Suprapubic skin (tissue), 4 donors: Measurements from ENCODE around the gene RTKN. TPM values are rescaled to one million over a fixed set of nuclear protein-coding genes. Genes with fewer than 3 reads are reported as not detected.
"Not testable (repeated sequence)": the region's sequence is repeated elsewhere in the genome, so short reads cannot be mapped to it uniquely, and the experiment has no call there.

ENCODE experiments used
- DNase-seq, 2 donors: peaks; one replicate each; pipeline ENCODE4 v3.0.0-alpha.2; 2019; ENCODE audit warnings: low spot score in 2 of 2
- H3K27ac ChIP-seq: fragments of 200-600 bp; sonication (generic); one replicate; pipeline ENCODE4 v1.5.1; 2019
- H3K27me3 ChIP-seq: fragments of 200-600 bp; sonication (generic); one replicate; pipeline ENCODE4 v1.5.1; 2019
- H3K36me3 ChIP-seq: fragments of 200-600 bp; sonication (generic); one replicate; pipeline ENCODE4 v1.5.1; 2019
- H3K4me1 ChIP-seq: fragments of 200-600 bp; sonication (generic); one replicate; pipeline ENCODE4 v1.5.1; 2019
- H3K4me3 ChIP-seq: fragments of 200-600 bp; sonication (generic); one replicate; pipeline ENCODE4 v1.5.1; 2019; ENCODE audit warnings: mild to moderate bottlenecking
- H3K9me3 ChIP-seq: fragments of 200-600 bp; sonication (generic); one replicate; pipeline ENCODE4 v1.5.1; 2019
- EP300 ChIP-seq: sonication (generic); formaldehyde crosslinking; IDR thresholded peaks from one replicate; pipeline ENCODE4 v1.6.1; 2017; ENCODE audit warnings: antibody characterized with exemption
- POLR2A ChIP-seq, 2 donors: fragments of 450-650 bp; IDR thresholded peaks; one replicate each; pipeline ENCODE4 v1.6.1; 2017; ENCODE audit warnings: antibody characterized with exemption in 2 of 2, mild to moderate bottlenecking in 2 of 2, moderate library complexity in 2 of 2
- POLR2AphosphoS5 ChIP-seq, 3 donors: sonication (generic); formaldehyde crosslinking; IDR thresholded peaks; one replicate each; pipeline ENCODE4 v1.6.1; 2017; ENCODE audit warnings: antibody characterized with exemption in 3 of 3
- WGBS: methylation state at CpG from one replicate; pipeline ENCODE4 v1.1.5; 2018; 5-methylcytosine and 5-hydroxymethylcytosine counted together
- total RNA-seq, 4 donors: library from RNA; depleted of rRNA; stranded (reverse); fragments of >200 nt; gene quantifications; one replicate each; pipeline ENCODE4 v1.1.0, GENCODE V29; 2016
- TF ChIP-seq, protein P1 (sequence below), 2 donors: fragments of 200-600 bp in 1 of 2; fragments of 450-650 bp in 1 of 2; sonication (generic) in 1 of 2; IDR thresholded peaks; one replicate each; pipeline ENCODE4 v1.5.1; 2016 to 2019; ENCODE audit warnings: antibody characterized with exemption in 2 of 2, mild to moderate bottlenecking in 1 of 2, moderate library complexity in 1 of 2

Gene RTKN
- total RNA-seq, 4 donors from 2014 or later = 48.2 to 63.1 (median 56.7) TPM

DNA sequence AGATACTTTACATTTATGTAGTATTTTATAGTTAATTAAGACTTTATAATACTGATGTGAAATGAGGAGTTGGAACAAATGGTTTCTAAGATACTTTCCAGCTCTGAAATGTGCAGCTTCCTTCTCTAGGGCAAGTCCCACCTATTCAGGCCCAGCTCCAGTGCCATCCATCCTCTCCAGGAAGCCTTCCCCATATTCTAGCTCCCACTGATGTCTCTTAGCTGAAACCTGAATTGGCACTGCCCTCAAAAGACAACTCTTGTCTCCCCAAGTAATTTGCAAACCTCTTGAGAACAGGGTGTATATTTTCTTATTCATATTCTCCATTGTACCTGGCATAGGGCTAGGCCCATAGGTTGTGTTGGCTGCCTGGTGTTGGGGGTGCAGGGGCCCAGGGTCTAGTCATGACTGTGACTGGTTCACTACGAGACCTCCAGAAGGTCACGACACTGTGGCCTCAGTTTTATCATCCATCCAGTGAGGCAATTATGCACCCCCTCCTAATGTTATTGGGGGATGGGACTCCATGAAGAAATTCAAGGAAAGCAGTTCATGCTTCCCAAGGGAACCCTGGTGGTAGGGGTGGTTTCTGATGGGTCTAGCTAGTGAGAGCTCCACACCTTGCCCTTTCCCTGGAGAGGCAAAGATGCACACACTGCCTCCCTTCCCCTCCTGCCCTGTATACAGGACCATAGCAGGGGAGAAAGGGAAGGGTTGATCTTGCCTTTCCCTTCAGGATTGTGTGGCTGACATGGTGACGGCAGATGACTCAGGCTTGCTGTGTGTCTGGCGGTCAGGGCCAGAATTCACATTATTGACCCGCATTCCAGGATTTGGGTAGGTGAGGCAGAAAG lies 17.4 kb downstream of the RTKN start:
- H3K27me3 ChIP-seq = no peaks in the 10 kb centered on the region
- H3K4me3 ChIP-seq = no peak overlapping the region
- TF ChIP-seq EP300 (no peak), POLR2A (IDR thresholded peaks at IDR 0.05) (no peak)
- WGBS = 87% methylated on average over 5 of the region's 5 CpGs
- no peak overlapping the region for H3K27ac ChIP-seq
- H3K9me3 ChIP-seq = no peaks in the 10 kb centered on the region
- peaks cover 23% of the 10 kb centered on the region for H3K4me1 ChIP-seq
- DNase-seq = peak in 1 of 2 donors; percentile 40
- peaks cover 38% of the 10 kb centered on the region for H3K36me3 ChIP-seq

DNA sequence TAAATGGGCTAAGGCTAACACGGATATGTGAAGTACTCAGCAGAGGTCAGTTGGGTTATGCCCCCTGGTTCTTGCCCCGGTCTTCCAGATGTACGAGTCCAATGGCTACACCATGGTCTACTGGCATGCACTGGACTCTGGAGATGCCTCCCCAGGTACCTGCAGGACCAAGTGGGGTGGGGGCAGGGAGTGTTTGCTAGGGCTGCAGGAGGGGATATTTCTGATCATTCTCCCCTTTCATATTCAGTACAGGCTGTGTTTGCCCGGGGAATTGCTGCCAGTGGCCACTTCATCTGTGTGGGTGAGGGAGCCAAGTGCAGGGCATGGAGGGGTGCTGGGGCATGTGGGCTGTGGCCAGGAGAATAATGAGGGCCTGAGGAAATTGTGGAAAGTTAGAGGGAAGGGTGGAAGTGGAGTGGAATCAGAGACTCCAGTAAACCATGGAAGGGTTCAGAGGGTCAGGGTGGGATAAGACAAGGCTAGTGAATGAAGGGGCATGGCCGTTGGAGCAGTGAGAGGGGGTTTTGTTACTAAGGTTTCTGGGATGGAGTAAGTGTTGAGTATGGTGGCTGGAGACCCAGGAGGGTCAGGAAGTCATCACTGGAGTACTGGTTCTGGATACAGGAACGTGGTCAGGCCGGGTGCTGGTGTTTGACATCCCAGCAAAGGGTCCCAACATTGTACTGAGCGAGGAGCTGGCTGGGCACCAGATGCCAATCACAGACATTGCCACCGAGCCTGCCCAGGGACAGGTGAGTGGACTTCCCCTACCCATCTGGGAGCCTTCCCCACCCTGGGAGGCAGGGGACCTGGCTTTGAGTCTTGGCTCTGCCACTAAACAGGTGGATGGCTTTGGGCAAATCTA lies 18.3 kb downstream of the RTKN start:
- Histone ChIP-seq H3K36me3 (peaks cover 29% of the 10 kb centered on the region), H3K4me3 (no peak overlapping the region), H3K9me3 (no peaks in the 10 kb centered on the region), H3K27ac (no peak overlapping the region), H3K27me3 (no peaks in the 10 kb centered on the region), H3K4me1 (peaks cover 23% of the 10 kb centered on the region)
- TF ChIP-seq EP300 (no peak), POLR2A (IDR thresholded peaks at IDR 0.05) (no peak), POLR2AphosphoS5 (IDR thresholded peaks at IDR 0.05) (no peak)
- TF ChIP-seq, protein P1, sequence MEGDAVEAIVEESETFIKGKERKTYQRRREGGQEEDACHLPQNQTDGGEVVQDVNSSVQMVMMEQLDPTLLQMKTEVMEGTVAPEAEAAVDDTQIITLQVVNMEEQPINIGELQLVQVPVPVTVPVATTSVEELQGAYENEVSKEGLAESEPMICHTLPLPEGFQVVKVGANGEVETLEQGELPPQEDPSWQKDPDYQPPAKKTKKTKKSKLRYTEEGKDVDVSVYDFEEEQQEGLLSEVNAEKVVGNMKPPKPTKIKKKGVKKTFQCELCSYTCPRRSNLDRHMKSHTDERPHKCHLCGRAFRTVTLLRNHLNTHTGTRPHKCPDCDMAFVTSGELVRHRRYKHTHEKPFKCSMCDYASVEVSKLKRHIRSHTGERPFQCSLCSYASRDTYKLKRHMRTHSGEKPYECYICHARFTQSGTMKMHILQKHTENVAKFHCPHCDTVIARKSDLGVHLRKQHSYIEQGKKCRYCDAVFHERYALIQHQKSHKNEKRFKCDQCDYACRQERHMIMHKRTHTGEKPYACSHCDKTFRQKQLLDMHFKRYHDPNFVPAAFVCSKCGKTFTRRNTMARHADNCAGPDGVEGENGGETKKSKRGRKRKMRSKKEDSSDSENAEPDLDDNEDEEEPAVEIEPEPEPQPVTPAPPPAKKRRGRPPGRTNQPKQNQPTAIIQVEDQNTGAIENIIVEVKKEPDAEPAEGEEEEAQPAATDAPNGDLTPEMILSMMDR (IDR thresholded peaks at IDR 0.05) = no peak
- peak in 1 of 2 donors; percentile 61 for DNase-seq
- 79% methylated on average over 9 of the region's 9 CpGs for WGBS

DNA sequence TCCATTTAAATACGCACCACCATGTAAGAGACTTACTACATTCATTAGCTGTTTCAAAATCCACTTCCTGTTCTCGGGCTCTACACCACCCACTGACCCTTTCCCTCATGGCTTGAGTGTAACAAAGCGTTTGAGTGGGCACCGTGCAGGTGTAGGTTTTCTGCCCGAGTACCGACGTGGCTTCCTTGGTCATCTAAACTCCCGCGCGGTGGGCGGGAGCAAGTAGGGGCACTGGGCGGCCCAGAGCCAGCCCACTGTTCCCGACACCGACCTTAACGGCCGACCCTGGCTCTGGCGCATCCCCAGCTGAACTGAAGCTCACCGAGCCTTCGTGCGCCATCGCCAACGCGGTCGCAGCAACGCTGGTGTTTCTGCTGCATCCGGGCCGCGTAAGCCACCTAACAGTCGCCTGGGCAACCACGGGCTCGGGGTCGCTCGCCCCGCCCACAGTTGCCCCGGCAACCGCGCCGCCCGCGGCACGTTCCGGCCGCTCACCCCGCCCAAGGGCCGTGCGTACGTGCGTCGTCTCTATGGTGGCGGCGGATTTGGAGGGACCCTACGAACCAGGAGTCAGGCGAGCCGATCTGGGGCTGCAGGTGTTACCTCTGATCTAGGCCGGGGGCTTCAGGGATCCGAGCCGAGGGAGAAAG lies 20.4 kb downstream of the RTKN start, which contains the start of the genes C2orf81 and WDR54:
Gene C2orf81 (minus strand): TSS at position 399 of the 650 bp plus-strand sequence. CDS start 59 bp downstream, at position 340.
Gene WDR54 (plus strand): TSS at position 510 of the 650 bp plus-strand sequence. CDS start 424 bp downstream, outside the sequence.
- Histone ChIP-seq H3K36me3 (peaks cover 8% of the 10 kb centered on the region), H3K4me1 (peaks cover 23% of the 10 kb centered on the region), H3K27me3 (no peaks in the 10 kb centered on the region), H3K9me3 (no peaks in the 10 kb centered on the region), H3K27ac (peak within 1 kb of the TSS; percentile 47), H3K4me3 (peak within 1 kb of the TSS; percentile 73)
- WGBS = under 1% methylated on average over 13 of the region's 57 CpGs
- DNase-seq = peak in 1 of 2 donors; percentile 90
- TF ChIP-seq, protein P1 (IDR thresholded peaks at IDR 0.05) = no peak
- TF ChIP-seq EP300 (no peak), POLR2AphosphoS5 (IDR thresholded peaks at IDR 0.05) (peak in 1 of 3 donors; percentile 80), POLR2A (IDR thresholded peaks at IDR 0.05) (peak in 1 of 2 donors; percentile 34)

DNA sequence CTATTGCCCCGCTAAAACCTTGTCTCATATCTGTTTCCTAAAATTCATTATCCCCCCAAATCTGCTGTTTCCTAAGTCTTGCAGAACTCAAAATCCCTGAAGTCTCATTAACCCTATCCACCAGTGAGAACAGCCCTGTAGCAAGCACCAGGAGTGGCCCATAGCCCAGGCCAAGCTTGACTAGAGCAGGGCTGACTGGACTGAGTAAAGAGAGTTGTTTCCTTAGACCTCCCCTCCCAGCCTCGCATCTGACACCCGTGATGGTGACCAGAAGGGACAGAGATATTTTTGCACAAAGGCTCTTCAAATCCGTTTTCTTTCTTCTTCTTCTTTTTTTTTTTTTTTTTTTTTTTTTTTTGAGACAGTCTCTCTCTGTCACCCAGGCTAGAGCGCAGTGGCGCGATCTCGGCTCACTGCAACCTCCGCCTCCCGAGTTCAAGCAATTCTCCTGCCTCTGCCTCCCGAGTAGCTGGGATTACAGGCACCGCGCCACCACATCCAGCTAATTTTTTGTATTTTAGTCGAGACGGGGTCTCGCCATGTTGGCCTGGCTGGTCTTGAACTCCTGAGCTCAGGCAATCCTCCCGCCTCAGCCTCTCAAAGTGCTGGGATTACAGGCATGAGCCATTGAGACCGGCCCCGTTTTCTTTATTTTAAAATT lies 21.2 kb downstream of the RTKN start:
- peak overlapping the region; percentile 73 for H3K4me3 ChIP-seq
- WGBS = 78% methylated on average over 19 of the region's 19 CpGs
- not testable (repeated sequence) for H3K27ac ChIP-seq

DNA sequence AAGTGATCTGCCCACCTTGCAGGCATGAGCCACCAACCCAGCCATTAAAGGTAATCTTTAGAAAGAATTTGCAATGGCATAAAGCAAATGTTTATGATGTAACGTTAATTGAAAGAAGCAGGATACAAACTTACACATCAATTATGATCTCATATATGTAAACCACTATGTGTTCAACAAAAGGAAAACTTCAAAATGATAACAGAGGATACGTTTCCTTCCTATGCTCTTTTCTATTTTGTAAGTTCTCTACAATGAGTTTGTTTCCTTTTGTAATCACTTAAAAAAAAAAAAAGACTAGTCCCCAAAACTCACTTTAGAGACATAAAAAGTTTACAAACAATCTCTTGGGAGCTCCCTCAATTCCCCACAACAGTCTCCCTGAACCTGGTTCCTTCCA lies 21.7 kb downstream of the RTKN start:
- Histone ChIP-seq H3K27ac (no peak overlapping the region), H3K4me1 (peaks cover 30% of the 10 kb centered on the region), H3K9me3 (no peaks in the 10 kb centered on the region), H3K36me3 (no peaks in the 10 kb centered on the region), H3K27me3 (no peaks in the 10 kb centered on the region), H3K4me3 (no peak overlapping the region)
- TF ChIP-seq POLR2A (IDR thresholded peaks at IDR 0.05) (no peak), POLR2AphosphoS5 (IDR thresholded peaks at IDR 0.05) (no peak), EP300 (no peak)
- TF ChIP-seq, protein P1 (IDR thresholded peaks at IDR 0.05) = no peak
- WGBS = 81% methylated on average over 2 of the region's 2 CpGs
- no peak for DNase-seq

More for the DNA sequence above, 21.2 kb downstream of the RTKN start:
- DNase-seq, H3K36me3 ChIP-seq, H3K27me3 ChIP-seq, H3K9me3 ChIP-seq: not testable (repeated sequence)
- H3K4me1 ChIP-seq = peaks cover 24% of the 10 kb centered on the region
